SK-N-SH treated with all-trans-retinoic acid at 6 μM for 48 hours (cell line): ENCODE results near the gene PRR5.

ENCODE experiments used
- ATAC-seq: fragments of 200-7000 bp; cut with Tn5 transposase; 3 replicates; pipeline ENCODE4 v1.9.1; 2020; ENCODE audit warnings: mild to moderate bottlenecking, moderate library complexity
- ARNTL ChIP-seq: fragments of 450-650 bp; formaldehyde crosslinking; IDR thresholded peaks from 2 replicates; pipeline ENCODE4 v1.5.0; 2020; ENCODE audit warnings: low read depth, mild to moderate bottlenecking, moderate library complexity, borderline replicate concordance
- BACH2 ChIP-seq: fragments of 250-450 bp; sonication (Bioruptor Pico); IDR thresholded peaks from 2 replicates; pipeline ENCODE4 v1.9.0; 2021; ENCODE audit warnings: mild to moderate bottlenecking, borderline replicate concordance
- CSDC2 ChIP-seq: fragments of 250-450 bp; sonication (Bioruptor Pico); IDR thresholded peaks from 2 replicates; pipeline ENCODE4 v1.5.0; 2020; ENCODE audit warnings: mild to moderate bottlenecking, moderate library complexity
- ESRRG ChIP-seq: fragments of 250-450 bp; sonication (Bioruptor Pico); IDR thresholded peaks from 2 replicates; pipeline ENCODE4 v1.6.1; 2021; ENCODE audit warnings: mild to moderate bottlenecking
- ISL1 ChIP-seq: fragments of 250-450 bp; sonication (Bioruptor Pico); IDR thresholded peaks from 2 replicates; pipeline ENCODE4 v2.1.2; 2022; ENCODE audit warnings: mild to moderate bottlenecking, moderate library complexity
- OSR1 ChIP-seq: fragments of 250-450 bp; sonication (Bioruptor Pico); IDR thresholded peaks from 2 replicates; pipeline ENCODE4 v1.8.0; 2022; ENCODE audit warnings: moderate library complexity, mild to moderate bottlenecking, inconsistent platforms
- PPARA ChIP-seq: fragments of 250-450 bp; sonication (Bioruptor Pico); IDR thresholded peaks from 2 replicates; pipeline ENCODE4 v1.5.0; 2020; ENCODE audit warnings: mild to moderate bottlenecking, borderline replicate concordance
- SNAI2 ChIP-seq: fragments of 250-450 bp; sonication (Bioruptor Pico); IDR thresholded peaks from 2 replicates; pipeline ENCODE4 v1.5.0; 2020; ENCODE audit warnings: mild to moderate bottlenecking, moderate library complexity
- TCF4 ChIP-seq: fragments of 250-450 bp; sonication (Bioruptor Pico); IDR thresholded peaks from 2 replicates; pipeline ENCODE4 v1.8.0; 2021; ENCODE audit warnings: mild to moderate bottlenecking, moderate library complexity, borderline replicate concordance
- TOX ChIP-seq: fragments of 250-450 bp; sonication (Bioruptor Pico); IDR thresholded peaks from 2 replicates; pipeline ENCODE4 v1.8.0; 2021; ENCODE audit warnings: mild to moderate bottlenecking, moderate library complexity, borderline replicate concordance
- ZFP3 ChIP-seq: fragments of 250-450 bp; sonication (Bioruptor Pico); IDR thresholded peaks from 2 replicates; pipeline ENCODE4 v1.5.0; 2020; ENCODE audit warnings: mild to moderate bottlenecking, moderate library complexity
- ZFP30 ChIP-seq: fragments of 450-650 bp; formaldehyde crosslinking; IDR thresholded peaks from 2 replicates; pipeline ENCODE4 v1.5.0; 2022; ENCODE audit warnings: mild to moderate bottlenecking, moderate library complexity
- ZNF565 ChIP-seq: fragments of 450-650 bp; formaldehyde crosslinking; conservative IDR thresholded peaks from 2 replicates; pipeline ENCODE4 v1.5.0; 2020; ENCODE audit warnings: low read depth, mild to moderate bottlenecking, moderate library complexity
- ZNF8 ChIP-seq: fragments of 450-650 bp; formaldehyde crosslinking; IDR thresholded peaks from 2 replicates; pipeline ENCODE4 v1.5.0; 2020; ENCODE audit warnings: mild to moderate bottlenecking, moderate library complexity
- TF ChIP-seq, protein P1 (sequence below): fragments of 250-450 bp; sonication (Bioruptor Pico); IDR thresholded peaks from 2 replicates; pipeline ENCODE4 v1.8.0; 2021; ENCODE audit warnings: low read depth, mild to moderate bottlenecking, moderate library complexity, borderline replicate concordance
- TF ChIP-seq, protein P2 (sequence below): fragments of 250-450 bp; sonication (Bioruptor Pico); IDR thresholded peaks from 2 replicates; pipeline ENCODE4 v1.5.0; 2020; ENCODE audit warnings: mild to moderate bottlenecking, moderate library complexity
- TF ChIP-seq, protein P3 (sequence below): fragments of 250-450 bp; sonication (Bioruptor Pico); IDR thresholded peaks from 2 replicates; pipeline ENCODE4 v1.8.0; 2020; ENCODE audit warnings: mild to moderate bottlenecking, moderate library complexity, borderline replicate concordance
- TF ChIP-seq, protein P4 (sequence below): fragments of 250-450 bp; sonication (Bioruptor Pico); IDR thresholded peaks from 2 replicates; pipeline ENCODE4 v1.5.1; 2020; ENCODE audit warnings: low read depth, mild to moderate bottlenecking, moderate library complexity

Gene PRR5

DNA sequence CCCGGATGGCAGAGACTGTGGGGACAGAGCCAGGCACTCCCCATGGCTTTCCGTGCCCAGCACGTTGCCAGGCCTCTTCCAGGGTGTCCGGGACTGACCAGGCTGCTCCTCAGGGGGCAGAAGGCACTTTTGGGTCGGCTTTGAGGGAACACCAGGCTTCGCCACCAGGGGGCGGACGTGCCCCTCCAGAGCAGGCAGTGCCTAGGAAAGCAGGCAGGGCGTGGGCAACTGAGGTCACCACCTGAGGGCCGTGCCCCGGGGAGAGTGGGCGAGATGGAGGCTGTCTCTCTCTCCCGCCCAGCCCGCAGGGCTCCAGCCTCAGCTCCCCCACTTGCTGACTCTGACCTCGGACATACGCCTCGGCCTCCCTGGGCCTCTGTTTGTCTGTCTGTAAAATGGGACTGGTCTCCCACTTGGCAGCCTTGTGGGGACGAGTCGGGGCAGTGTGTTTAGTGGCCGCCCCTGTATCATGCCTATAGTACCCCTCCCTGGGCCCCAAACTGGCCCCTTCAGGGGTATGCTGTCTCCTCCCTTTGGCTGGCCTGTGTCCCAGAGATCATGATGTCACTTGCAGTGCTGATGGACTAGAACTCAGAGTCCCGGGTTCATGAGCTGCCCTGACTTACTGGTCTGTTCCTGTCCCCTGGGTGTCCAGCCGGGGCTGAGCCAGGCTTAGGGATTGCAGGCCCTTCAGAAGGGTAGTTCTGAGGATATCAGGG lies 4.4 kb upstream of the PRR5 start:
- ATAC-seq, result peak; percentile 89
- TF ChIP-seq, protein P1, sequence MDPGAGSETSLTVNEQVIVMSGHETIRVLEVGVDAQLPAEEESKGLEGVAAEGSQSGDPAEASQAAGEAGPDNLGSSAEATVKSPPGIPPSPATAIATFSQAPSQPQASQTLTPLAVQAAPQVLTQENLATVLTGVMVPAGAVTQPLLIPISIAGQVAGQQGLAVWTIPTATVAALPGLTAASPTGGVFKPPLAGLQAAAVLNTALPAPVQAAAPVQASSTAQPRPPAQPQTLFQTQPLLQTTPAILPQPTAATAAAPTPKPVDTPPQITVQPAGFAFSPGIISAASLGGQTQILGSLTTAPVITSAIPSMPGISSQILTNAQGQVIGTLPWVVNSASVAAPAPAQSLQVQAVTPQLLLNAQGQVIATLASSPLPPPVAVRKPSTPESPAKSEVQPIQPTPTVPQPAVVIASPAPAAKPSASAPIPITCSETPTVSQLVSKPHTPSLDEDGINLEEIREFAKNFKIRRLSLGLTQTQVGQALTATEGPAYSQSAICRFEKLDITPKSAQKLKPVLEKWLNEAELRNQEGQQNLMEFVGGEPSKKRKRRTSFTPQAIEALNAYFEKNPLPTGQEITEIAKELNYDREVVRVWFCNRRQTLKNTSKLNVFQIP, result no peak
- TF ChIP-seq OSR1 (CRISPR knock-in tag) (no peak), ARNTL (CRISPR knock-in tag) (no peak), ZFP30 (CRISPR knock-in tag) (no peak), ISL1 (CRISPR knock-in tag) (no peak), SNAI2 (no peak), PPARA (no peak), TOX (CRISPR knock-in tag) (no peak)
- TF ChIP-seq, protein P2, sequence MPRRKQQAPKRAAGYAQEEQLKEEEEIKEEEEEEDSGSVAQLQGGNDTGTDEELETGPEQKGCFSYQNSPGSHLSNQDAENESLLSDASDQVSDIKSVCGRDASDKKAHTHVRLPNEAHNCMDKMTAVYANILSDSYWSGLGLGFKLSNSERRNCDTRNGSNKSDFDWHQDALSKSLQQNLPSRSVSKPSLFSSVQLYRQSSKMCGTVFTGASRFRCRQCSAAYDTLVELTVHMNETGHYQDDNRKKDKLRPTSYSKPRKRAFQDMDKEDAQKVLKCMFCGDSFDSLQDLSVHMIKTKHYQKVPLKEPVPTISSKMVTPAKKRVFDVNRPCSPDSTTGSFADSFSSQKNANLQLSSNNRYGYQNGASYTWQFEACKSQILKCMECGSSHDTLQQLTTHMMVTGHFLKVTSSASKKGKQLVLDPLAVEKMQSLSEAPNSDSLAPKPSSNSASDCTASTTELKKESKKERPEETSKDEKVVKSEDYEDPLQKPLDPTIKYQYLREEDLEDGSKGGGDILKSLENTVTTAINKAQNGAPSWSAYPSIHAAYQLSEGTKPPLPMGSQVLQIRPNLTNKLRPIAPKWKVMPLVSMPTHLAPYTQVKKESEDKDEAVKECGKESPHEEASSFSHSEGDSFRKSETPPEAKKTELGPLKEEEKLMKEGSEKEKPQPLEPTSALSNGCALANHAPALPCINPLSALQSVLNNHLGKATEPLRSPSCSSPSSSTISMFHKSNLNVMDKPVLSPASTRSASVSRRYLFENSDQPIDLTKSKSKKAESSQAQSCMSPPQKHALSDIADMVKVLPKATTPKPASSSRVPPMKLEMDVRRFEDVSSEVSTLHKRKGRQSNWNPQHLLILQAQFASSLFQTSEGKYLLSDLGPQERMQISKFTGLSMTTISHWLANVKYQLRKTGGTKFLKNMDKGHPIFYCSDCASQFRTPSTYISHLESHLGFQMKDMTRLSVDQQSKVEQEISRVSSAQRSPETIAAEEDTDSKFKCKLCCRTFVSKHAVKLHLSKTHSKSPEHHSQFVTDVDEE (CRISPR knock-in tag), result no peak

DNA sequence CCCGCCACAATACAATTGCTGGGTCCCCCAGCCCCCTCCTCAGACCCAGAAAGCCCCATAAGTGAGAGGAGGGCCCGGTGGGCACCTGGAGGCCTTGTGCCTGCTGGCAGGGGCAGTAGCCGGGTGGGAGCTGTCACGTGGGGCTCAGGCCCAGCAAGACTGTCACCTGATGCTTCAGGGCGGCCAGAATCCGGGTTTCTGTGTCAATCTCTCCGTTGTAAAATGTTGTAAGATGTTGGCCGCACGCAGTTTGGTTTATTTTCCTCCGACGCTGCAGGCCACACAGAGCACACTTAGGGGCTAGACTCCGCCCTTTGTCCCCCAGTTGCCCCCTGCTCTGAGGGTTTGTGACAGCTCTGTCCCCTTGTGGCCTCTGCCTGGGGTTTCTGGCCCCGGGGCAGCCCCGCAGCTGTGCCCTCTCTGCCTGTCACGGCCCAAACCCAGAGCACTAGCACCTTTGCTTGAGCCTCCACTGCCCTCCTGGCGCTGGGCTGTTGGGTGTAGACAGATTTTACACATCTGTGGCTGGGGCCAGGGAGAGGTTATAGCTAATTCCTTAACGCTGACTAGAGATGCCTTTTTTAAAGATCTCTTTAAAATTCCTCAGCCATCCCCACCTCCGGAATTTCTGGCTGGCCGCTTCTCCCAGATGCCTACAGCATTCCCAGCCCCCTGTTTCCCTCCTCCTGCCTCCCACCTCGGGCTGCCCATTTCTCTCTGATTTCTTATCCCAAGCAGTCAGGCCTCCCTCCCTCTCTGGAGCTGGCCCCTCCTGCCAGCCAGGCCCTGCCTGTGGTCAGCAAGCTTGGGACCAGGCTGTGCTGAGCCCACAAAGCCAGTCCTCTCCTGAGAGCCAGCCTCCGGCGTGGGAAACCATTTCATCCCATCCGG lies 3.2 kb upstream of the PRR5 start:
- no peak; the same call in 2 of the 3 replicates for ATAC-seq
- TF ChIP-seq ARNTL (CRISPR knock-in tag) (no peak), BACH2 (CRISPR knock-in tag) (no peak), TOX (CRISPR knock-in tag) (no peak), ZFP3 (no peak), PPARA (no peak), SNAI2 (no peak)
- TF ChIP-seq, protein P2 (CRISPR knock-in tag), result no peak

DNA sequence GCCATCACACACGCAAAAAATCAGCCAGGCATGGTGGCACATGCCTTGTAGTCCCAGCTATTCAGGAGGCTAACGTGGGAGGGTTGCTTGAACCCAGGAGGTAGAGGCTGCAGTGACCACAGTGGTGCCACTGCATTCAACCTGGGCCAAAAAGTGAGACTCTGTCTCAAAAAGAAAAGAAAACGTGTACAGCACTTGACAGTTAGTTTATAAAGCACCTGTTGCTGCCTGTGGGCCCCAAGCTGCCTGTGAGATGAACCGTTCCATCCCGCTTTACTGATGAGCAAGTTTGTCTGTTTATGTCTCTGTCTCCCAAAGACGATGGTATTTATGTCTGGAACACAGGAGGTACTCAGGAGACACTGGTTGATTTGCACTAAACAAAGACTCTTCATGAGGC lies 1.5 kb upstream of the PRR5 start:
- ATAC-seq, result no peak
- no peak for TF ChIP-seq ZNF565 (CRISPR knock-in tag)
- TF ChIP-seq ZFP3, result no peak
- TF ChIP-seq TCF4 (CRISPR knock-in tag), result no peak
- no peak for TF ChIP-seq ARNTL (CRISPR knock-in tag)
- TF ChIP-seq PPARA, result no peak
- no peak for TF ChIP-seq SNAI2
- TF ChIP-seq ZNF8, result no peak
- no peak for TF ChIP-seq CSDC2 (CRISPR knock-in tag)
- TF ChIP-seq, protein P3, sequence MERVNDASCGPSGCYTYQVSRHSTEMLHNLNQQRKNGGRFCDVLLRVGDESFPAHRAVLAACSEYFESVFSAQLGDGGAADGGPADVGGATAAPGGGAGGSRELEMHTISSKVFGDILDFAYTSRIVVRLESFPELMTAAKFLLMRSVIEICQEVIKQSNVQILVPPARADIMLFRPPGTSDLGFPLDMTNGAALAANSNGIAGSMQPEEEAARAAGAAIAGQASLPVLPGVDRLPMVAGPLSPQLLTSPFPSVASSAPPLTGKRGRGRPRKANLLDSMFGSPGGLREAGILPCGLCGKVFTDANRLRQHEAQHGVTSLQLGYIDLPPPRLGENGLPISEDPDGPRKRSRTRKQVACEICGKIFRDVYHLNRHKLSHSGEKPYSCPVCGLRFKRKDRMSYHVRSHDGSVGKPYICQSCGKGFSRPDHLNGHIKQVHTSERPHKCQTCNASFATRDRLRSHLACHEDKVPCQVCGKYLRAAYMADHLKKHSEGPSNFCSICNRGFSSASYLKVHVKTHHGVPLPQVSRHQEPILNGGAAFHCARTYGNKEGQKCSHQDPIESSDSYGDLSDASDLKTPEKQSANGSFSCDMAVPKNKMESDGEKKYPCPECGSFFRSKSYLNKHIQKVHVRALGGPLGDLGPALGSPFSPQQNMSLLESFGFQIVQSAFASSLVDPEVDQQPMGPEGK (CRISPR knock-in tag), result no peak
- TF ChIP-seq, protein P1, result no peak
- TF ChIP-seq, protein P2 (CRISPR knock-in tag), result no peak
- no peak for TF ChIP-seq ISL1 (CRISPR knock-in tag)
- TF ChIP-seq, protein P4, sequence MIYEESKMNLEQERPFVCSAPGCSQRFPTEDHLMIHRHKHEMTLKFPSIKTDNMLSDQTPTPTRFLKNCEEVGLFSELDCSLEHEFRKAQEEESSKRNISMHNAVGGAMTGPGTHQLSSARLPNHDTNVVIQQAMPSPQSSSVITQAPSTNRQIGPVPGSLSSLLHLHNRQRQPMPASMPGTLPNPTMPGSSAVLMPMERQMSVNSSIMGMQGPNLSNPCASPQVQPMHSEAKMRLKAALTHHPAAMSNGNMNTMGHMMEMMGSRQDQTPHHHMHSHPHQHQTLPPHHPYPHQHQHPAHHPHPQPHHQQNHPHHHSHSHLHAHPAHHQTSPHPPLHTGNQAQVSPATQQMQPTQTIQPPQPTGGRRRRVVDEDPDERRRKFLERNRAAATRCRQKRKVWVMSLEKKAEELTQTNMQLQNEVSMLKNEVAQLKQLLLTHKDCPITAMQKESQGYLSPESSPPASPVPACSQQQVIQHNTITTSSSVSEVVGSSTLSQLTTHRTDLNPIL (CRISPR knock-in tag), result no peak
- TF ChIP-seq ESRRG (CRISPR knock-in tag), result no peak
- no peak for TF ChIP-seq ZFP30 (CRISPR knock-in tag)
- TF ChIP-seq BACH2 (CRISPR knock-in tag), result no peak
- no peak for TF ChIP-seq OSR1 (CRISPR knock-in tag)
